Transverse colon (tissue), 4 donors: ENCODE data around the gene SNTG2. TPM values are rescaled to one million over a fixed set of nuclear protein-coding genes. Genes with fewer than 3 reads are reported as not detected.

Experiments used
- DNase-seq: peaks from one replicate; pipeline ENCODE4 v3.0.0-alpha.2; 2019
- H3K27ac ChIP-seq, 4 donors: fragments of 200-600 bp; sonication (generic); 2 replicates each; pipeline ENCODE4 v1.5.1; 2016 to 2018; ENCODE audit warnings: inconsistent platforms in 4 of 4
- H3K27me3 ChIP-seq: fragments of 200-600 bp; sonication (generic); 2 replicates; pipeline ENCODE4 v1.5.1; 2017; ENCODE audit warnings: inconsistent platforms
- H3K36me3 ChIP-seq, 4 donors: fragments of 200-600 bp; sonication (generic); 2 replicates each; pipeline ENCODE4 v1.5.1; 2017 to 2019; ENCODE audit warnings: inconsistent platforms in 4 of 4
- H3K4me1 ChIP-seq, 4 donors: fragments of 200-600 bp; sonication (generic); 2 replicates each; pipeline ENCODE4 v1.5.1; 2017 to 2020; ENCODE audit warnings: inconsistent platforms in 4 of 4
- H3K4me3 ChIP-seq, 4 donors: fragments of 200-600 bp; sonication (generic); 1 replicate in 1 of 4; 2 replicates in 3 of 4; pipeline versions ENCODE4 v1.5.1 to v1.6.1; 2017 to 2019; ENCODE audit warnings: inconsistent platforms in 4 of 4
- H3K9me3 ChIP-seq, 2 donors: fragments of 200-600 bp; sonication (generic); 2 replicates each; pipeline ENCODE4 v1.5.1; 2017 to 2019; ENCODE audit warnings: inconsistent platforms in 2 of 2
- EP300 ChIP-seq: sonication (generic); formaldehyde crosslinking; IDR thresholded peaks from one replicate; pipeline ENCODE4 v1.6.1; 2017; ENCODE audit warnings: antibody characterized with exemption, low read depth
- POLR2A ChIP-seq: fragments of 450-650 bp; IDR thresholded peaks from one replicate; pipeline ENCODE4 v1.6.1; 2016; ENCODE audit warnings: antibody characterized with exemption, mild to moderate bottlenecking, moderate library complexity
- POLR2AphosphoS5 ChIP-seq, 3 donors: sonication (generic); formaldehyde crosslinking; IDR thresholded peaks; one replicate each; pipeline ENCODE4 v1.6.1; 2016; ENCODE audit warnings: antibody characterized with exemption in 3 of 3
- WGBS, 2 donors: methylation state at CpG; one replicate each; pipeline ENCODE4 v1.1.5; 2018; ENCODE audit warnings: low coverage in 1 of 2; 5-methylcytosine and 5-hydroxymethylcytosine counted together
- in situ Hi-C, 4 donors: fragments of 200-750 bp; cut with MboI; loops; one replicate each; pipeline versions ENCODE4 v1.15.0 to v1.15.1; 2017; ENCODE audit warnings: low sequenced_read_pairs in 3 of 4, low pct_ligation_motif_present in 1 of 4, low pct_unique_long_range_greater_than_20kb in 1 of 4
- intact Hi-C: fragments of 100-400 bp; cut with DNase I; formaldehyde crosslinking; loops from one replicate; pipeline ENCODE4 v1.15.1; 2023; ENCODE audit warnings: low total_unique reads
- total RNA-seq, 4 donors: library from RNA; depleted of rRNA; stranded (reverse); fragments of >200 nt; gene quantifications; one replicate each; pipeline ENCODE4 v1.1.0, GENCODE V29; 2016
- TF ChIP-seq, protein P1 (sequence below), 5 experiments: fragments of 200-600 bp in 3 of 5; fragments of 450-650 bp in 2 of 5; sonication (generic) in 3 of 5; IDR thresholded peaks; 1 replicate in 2 of 5; 2 replicates in 3 of 5; pipeline ENCODE4 v1.5.1; 2016 to 2017; ENCODE audit warnings: antibody characterized with exemption in 5 of 5, inconsistent platforms in 3 of 5, mild to moderate bottlenecking in 2 of 5, moderate library complexity in 1 of 5

SNTG2 gene
- total RNA-seq, 4 donors from 2014 or later: 0.55 to 4.9 (median 1.5) TPM

DNA sequence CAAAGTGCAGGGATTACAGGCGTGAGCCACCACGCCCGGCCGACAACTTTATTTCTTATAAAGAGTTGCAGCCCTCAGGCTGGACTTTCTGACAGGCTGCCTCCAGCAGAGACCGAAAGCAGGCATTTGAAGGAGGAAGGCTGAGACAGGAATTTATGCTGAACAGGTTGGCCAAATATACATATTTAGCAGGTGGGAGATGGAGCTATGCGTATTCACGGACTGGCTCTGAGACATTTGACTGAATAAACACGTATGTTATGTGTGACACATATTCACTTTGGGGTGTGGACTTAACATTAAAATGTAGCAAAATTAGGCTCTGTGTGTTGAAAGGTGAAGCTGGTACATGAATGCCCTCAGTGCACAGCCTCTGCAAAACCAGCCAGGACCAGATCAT, 65.9 kb downstream of the SNTG2 start:
- no peak for TF ChIP-seq POLR2AphosphoS5 (IDR thresholded peaks at IDR 0.05)
- TF ChIP-seq, protein P1, sequence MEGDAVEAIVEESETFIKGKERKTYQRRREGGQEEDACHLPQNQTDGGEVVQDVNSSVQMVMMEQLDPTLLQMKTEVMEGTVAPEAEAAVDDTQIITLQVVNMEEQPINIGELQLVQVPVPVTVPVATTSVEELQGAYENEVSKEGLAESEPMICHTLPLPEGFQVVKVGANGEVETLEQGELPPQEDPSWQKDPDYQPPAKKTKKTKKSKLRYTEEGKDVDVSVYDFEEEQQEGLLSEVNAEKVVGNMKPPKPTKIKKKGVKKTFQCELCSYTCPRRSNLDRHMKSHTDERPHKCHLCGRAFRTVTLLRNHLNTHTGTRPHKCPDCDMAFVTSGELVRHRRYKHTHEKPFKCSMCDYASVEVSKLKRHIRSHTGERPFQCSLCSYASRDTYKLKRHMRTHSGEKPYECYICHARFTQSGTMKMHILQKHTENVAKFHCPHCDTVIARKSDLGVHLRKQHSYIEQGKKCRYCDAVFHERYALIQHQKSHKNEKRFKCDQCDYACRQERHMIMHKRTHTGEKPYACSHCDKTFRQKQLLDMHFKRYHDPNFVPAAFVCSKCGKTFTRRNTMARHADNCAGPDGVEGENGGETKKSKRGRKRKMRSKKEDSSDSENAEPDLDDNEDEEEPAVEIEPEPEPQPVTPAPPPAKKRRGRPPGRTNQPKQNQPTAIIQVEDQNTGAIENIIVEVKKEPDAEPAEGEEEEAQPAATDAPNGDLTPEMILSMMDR (IDR thresholded peaks at IDR 0.05): no peak
- no peak for TF ChIP-seq EP300
- Histone ChIP-seq H3K36me3 (no peaks in the 10 kb centered on the region), H3K27ac (no peak overlapping the region), H3K27me3 (no peaks in the 10 kb centered on the region), H3K4me1 (no peaks in the 10 kb centered on the region), H3K9me3 (no peaks in the 10 kb centered on the region), H3K4me3 (no peak overlapping the region)
- 88 to 93% methylated on average over 3 to 8 of the region's 8 CpGs for WGBS, 2 donors
- no peak for DNase-seq
- in situ Hi-C loops (no loop called here), intact Hi-C loops (no loop called here)

DNA sequence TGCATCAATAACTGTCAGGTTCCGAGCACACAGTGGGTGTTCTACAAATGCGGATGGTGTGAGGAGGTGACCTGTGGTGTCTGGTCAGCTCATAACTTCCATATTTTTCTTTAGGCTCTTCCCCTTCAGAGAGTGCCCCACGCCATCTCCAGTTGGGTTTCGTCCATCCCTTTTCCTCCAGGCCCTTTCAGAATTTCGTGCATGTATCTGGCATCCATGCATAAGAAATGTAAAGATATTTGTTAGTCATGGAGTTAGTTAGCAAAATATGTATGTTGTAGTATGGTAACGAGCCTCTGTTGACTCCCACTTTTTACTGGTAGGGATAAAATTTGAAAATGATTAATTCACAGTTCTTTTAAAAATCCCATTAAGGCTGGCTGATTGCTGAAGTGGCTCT, 67.2 kb downstream of the SNTG2 start:
- 69 to 78% methylated on average over 6 of the region's 6 CpGs for WGBS, 2 donors
- no peaks in the 10 kb centered on the region for H3K9me3 ChIP-seq
- H3K36me3 ChIP-seq: no peaks in the 10 kb centered on the region
- DNase-seq: no peak
- in situ Hi-C loops: no loop called here
- H3K4me1 ChIP-seq: no peaks in the 10 kb centered on the region
- TF ChIP-seq EP300: no peak
- no peak for TF ChIP-seq POLR2AphosphoS5 (IDR thresholded peaks at IDR 0.05)
- no peak for TF ChIP-seq POLR2A
- TF ChIP-seq, protein P1 (IDR thresholded peaks at IDR 0.05): no peak
- H3K27me3 ChIP-seq: no peaks in the 10 kb centered on the region
- H3K4me3 ChIP-seq: no peak overlapping the region
- intact Hi-C loops: no loop called here
- H3K27ac ChIP-seq: no peak overlapping the region

DNA sequence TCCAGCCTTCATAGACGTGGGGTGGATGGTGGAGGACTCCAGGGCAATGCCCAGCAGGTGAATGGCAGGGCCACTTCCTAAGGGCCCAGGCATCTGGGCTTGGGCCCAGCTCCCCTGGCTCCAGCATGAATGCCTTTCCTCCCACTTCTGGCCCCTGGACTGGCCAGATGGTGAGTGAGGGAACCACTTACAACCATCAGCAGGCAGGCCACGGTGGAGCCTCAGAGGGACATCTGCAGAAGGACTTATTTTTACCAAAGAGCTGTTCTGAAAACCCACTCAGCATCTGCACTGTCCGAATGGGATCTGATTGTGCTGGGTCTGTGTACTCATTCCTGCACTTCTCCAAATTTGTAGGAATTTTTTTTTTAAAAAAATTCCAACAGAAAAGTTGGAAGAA, 69.6 kb downstream of the SNTG2 start:
- TF ChIP-seq POLR2AphosphoS5 (IDR thresholded peaks at IDR 0.05): no peak
- H3K36me3 ChIP-seq: no peaks in the 10 kb centered on the region
- intact Hi-C loops: no loop called here
- no peaks in the 10 kb centered on the region for H3K27me3 ChIP-seq
- no peak overlapping the region for H3K4me3 ChIP-seq
- WGBS, 2 donors: 45 to 63% methylated on average over 2 to 3 of the region's 3 CpGs
- H3K9me3 ChIP-seq: no peaks in the 10 kb centered on the region
- H3K4me1 ChIP-seq: no peaks in the 10 kb centered on the region
- H3K27ac ChIP-seq: no peak overlapping the region
- in situ Hi-C loops: no loop called here
- no peak for DNase-seq

DNA sequence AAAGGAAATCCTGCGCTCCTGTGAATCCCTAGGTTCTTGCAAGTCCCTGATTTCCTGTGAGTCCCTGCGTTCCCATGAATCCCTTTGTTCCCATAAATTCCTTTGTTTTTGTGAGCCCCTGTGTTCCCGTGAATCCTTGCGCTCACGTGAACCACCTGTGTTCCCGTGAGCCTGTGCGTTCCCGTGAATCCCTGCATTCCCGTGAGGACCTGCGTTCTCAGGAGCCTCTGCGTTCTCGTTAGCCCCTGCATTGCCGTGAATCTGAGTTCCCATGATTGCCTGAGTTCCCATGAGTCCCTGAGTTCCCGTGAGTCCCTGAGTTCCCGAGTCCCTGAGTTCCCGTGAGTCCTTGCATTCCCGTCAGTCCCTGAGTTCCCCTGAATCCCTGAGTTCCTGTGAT, 71.5 kb downstream of the SNTG2 start:
- Histone ChIP-seq H3K27ac (no peak overlapping the region), H3K27me3 (no peaks in the 10 kb centered on the region), H3K4me1 (no peaks in the 10 kb centered on the region), H3K9me3 (no peaks in the 10 kb centered on the region), H3K4me3 (no peak overlapping the region), H3K36me3 (no peaks in the 10 kb centered on the region)
- WGBS, 2 donors: 93 to 100% methylated on average over 1 to 17 of the region's 17 CpGs
- no peak for TF ChIP-seq POLR2AphosphoS5 (IDR thresholded peaks at IDR 0.05)
- TF ChIP-seq POLR2A: no peak
- TF ChIP-seq, protein P1 (IDR thresholded peaks at IDR 0.05): no peak
- no peak for TF ChIP-seq EP300
- intact Hi-C loops: no loop called here
- in situ Hi-C loops: no loop called here
- DNase-seq: no peak

DNA sequence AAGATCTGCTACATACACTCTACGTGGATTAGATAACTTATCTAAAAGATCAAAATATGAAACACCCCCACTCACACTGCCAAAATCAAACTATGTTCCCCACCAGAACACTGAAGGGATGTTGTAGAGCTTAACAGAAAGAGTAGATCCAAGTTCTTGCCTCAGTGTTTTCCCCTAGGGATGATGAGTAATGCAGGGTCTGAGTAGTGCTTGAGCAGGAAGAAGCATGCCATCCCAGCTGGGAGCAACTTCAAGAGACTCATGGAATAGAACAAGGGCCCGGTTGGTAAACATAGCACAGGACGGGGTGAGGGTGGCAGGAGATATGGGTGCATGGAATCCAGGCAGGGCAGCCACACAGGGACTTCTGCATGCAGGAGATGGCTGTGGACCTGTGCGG, 74.3 kb downstream of the SNTG2 start:
- Histone ChIP-seq H3K27ac (no peak overlapping the region), H3K9me3 (no peaks in the 10 kb centered on the region), H3K36me3 (no peaks in the 10 kb centered on the region), H3K4me3 (no peak overlapping the region), H3K27me3 (no peaks in the 10 kb centered on the region), H3K4me1 (no peaks in the 10 kb centered on the region)
- 58 to 64% methylated on average over 4 of the region's 4 CpGs for WGBS, 2 donors
- no peak for DNase-seq
- TF ChIP-seq POLR2AphosphoS5 (IDR thresholded peaks at IDR 0.05): no peak
- TF ChIP-seq, protein P1 (IDR thresholded peaks at IDR 0.05): no peak
- no peak for TF ChIP-seq POLR2A
- TF ChIP-seq EP300: no peak
- intact Hi-C loops (no loop called here), in situ Hi-C loops (no loop called here)
